A549 (cell line): ENCODE results near the gene JHY. TPM values are rescaled to one million over a fixed set of nuclear protein-coding genes. Genes with fewer than 3 reads are reported as not detected.

Source experiments
- ATAC-seq, 2 experiments: fragments of 200-7000 bp in 1 of 2; fragments of >200 bp in 1 of 2; cut with Nextera tagmentation in 1 of 2; cut with Tn5 transposase in 1 of 2; 3 replicates each; pipeline versions ENCODE4 v1.8.0 to v1.9.1; 2018 to 2020; ENCODE audit warnings: mild to moderate bottlenecking in 1 of 2, moderate library complexity in 1 of 2
- CTCF ChIA-PET: fragments of 300-600 bp; sonication (Branson Sonifier 250); formaldehyde crosslinking; extraction: SDS; loops from one replicate; lab custom pipeline; 2021; ENCODE audit warnings: antibody characterized with exemption, inconsistent platforms; lab: Yijun Ruan, JAX
- POLR2A ChIA-PET: fragments of 350-600 bp; formaldehyde crosslinking; extraction: SDS; loops from one replicate; lab custom pipeline; 2021; ENCODE audit warnings: antibody characterized with exemption, inconsistent platforms; lab: Yijun Ruan, JAX
- DNase-seq, 2 experiments: peaks; one replicate each; pipeline versions ENCODE4 v3.0.0 to v3.0.0-alpha.2; 2011 to 2016; ENCODE audit warnings: low read depth in 1 of 2, low spot score in 1 of 2
- FAIRE-seq: peaks from 2 replicates; lab custom pipeline; 2011; peaks lifted over from hg19 to GRCh38; lab: Jason Lieb, UNC
- H3K27ac ChIP-seq, 2 experiments: fragments of >200 bp; sonication (Bioruptor Twin); formaldehyde crosslinking; 3 replicates each; pipeline ENCODE4 v1.5.1; 2016 to 2017
- H3K4me1 ChIP-seq: fragments of >200 bp; sonication (Bioruptor Twin); formaldehyde crosslinking; 3 replicates; pipeline ENCODE4 v1.6.1; 2016
- H3K4me2 ChIP-seq: fragments of >200 bp; sonication (Bioruptor Twin); formaldehyde crosslinking; 3 replicates; pipeline ENCODE4 v1.6.1; 2016
- H3K4me3 ChIP-seq: fragments of >200 bp; sonication (Bioruptor Twin); formaldehyde crosslinking; 3 replicates; pipeline ENCODE4 v1.5.1; 2016
- H3K9me3 ChIP-seq: fragments of >200 bp; sonication (Bioruptor Twin); formaldehyde crosslinking; 3 replicates; pipeline ENCODE4 v1.6.1; 2016
- CBX8 ChIP-seq: fragments of 200-600 bp; sonication (generic); IDR thresholded peaks from 2 replicates; pipeline ENCODE4 v1.6.1; 2016
- CEBPB ChIP-seq, 2 experiments: fragments of >200 bp in 1 of 2; sonication (Bioruptor Twin) in 1 of 2; formaldehyde crosslinking in 1 of 2; IDR thresholded peaks; 2 replicates each; pipeline ENCODE4 v1.6.1; 2012 to 2016
- CHD4 ChIP-seq: fragments of 200-600 bp; sonication (generic); IDR thresholded peaks from 2 replicates; pipeline ENCODE4 v1.6.1; 2016; ENCODE audit warnings: antibody characterized with exemption, mild to moderate bottlenecking, borderline replicate concordance
- EHMT2 ChIP-seq: fragments of 200-600 bp; sonication (generic); IDR thresholded peaks from 2 replicates; pipeline ENCODE4 v1.6.1; 2016; ENCODE audit warnings: antibody characterized with exemption, low read depth, mild to moderate bottlenecking, moderate library complexity
- ESRRA ChIP-seq: fragments of 150-350 bp; IDR thresholded peaks from 2 replicates; pipeline ENCODE4 v1.6.1; 2014; ENCODE audit warnings: mild to moderate bottlenecking, low read length, borderline replicate concordance
- FOSB ChIP-seq: fragments of 250-450 bp; sonication (Bioruptor Pico); IDR thresholded peaks from 2 replicates; pipeline ENCODE4 v1.5.0; 2020; ENCODE audit warnings: mild to moderate bottlenecking, moderate library complexity
- FOXS1 ChIP-seq: fragments of 250-450 bp; sonication (Bioruptor Pico); IDR thresholded peaks from 2 replicates; pipeline ENCODE4 v1.5.0; 2020; ENCODE audit warnings: mild to moderate bottlenecking, moderate library complexity
- GATA3 ChIP-seq: IDR thresholded peaks from 2 replicates; pipeline ENCODE4 v1.6.1; 2012; ENCODE audit warnings: borderline replicate concordance
- KDM1A ChIP-seq: fragments of 200-600 bp; sonication (generic); IDR thresholded peaks from 2 replicates; pipeline ENCODE4 v1.6.1; 2016; ENCODE audit warnings: low read depth, mild to moderate bottlenecking
- KDM5A ChIP-seq: fragments of 200-600 bp; sonication (generic); IDR thresholded peaks from 2 replicates; pipeline ENCODE4 v1.6.1; 2016; ENCODE audit warnings: antibody characterized with exemption, mild to moderate bottlenecking
- MAX ChIP-seq: IDR thresholded peaks from 2 replicates; pipeline ENCODE4 v1.6.1; 2012
- NPAS2 ChIP-seq: fragments of 250-450 bp; sonication (Bioruptor Pico); IDR thresholded peaks from 2 replicates; pipeline ENCODE4 v1.8.0; 2022; ENCODE audit warnings: mild to moderate bottlenecking, moderate library complexity, borderline replicate concordance
- POLR2AphosphoS2 ChIP-seq: conservative IDR thresholded peaks from 2 replicates; pipeline ENCODE4 v1.6.1; 2012; ENCODE audit warnings: low read length, improper control_type of control experiment, inconsistent platforms
- SMC3 ChIP-seq: fragments of >200 bp; sonication (Bioruptor Twin); formaldehyde crosslinking; IDR thresholded peaks from 3 replicates; pipeline ENCODE4 v1.6.1; 2018; ENCODE audit warnings: inconsistent platforms
- TFCP2L1 ChIP-seq: fragments of 250-450 bp; sonication (Bioruptor Pico); IDR thresholded peaks from 2 replicates; pipeline ENCODE4 v1.5.0; 2021; ENCODE audit warnings: mild to moderate bottlenecking
- WGBS: methylation state at CpG from one replicate; pipeline ENCODE4 v1.1.6; 2017; ENCODE audit errors: missing lambda C conversion rate; 5-methylcytosine and 5-hydroxymethylcytosine counted together
- polyA plus RNA-seq, 4 experiments: library from polyadenylated mRNA; depleted of rRNA in 3 of 4; stranded (reverse); fragments of >200 nt; fragmentation: RNase III in 1 of 4; extraction: RNeasy Plus Mini Kit Qiagen cat#74134 plus additional on column Dnase treatment in 1 of 4; gene quantifications; 2 replicates in 3 of 4; 3 replicates in 1 of 4; pipeline ENCODE4 v1.2.3, GENCODE V29; 2011 to 2017
- TF ChIP-seq, protein P1 (sequence below): fragments of >200 bp; sonication (Bioruptor Twin); formaldehyde crosslinking; IDR thresholded peaks from 2 replicates; pipeline ENCODE4 v1.6.1; 2016
- TF ChIP-seq, protein P2 (sequence below): fragments of 450-650 bp; IDR thresholded peaks from 2 replicates; pipeline ENCODE4 v1.6.1; 2014; ENCODE audit warnings: antibody characterized with exemption
- TF ChIP-seq, protein P3 (sequence below): IDR thresholded peaks from 2 replicates; pipeline ENCODE4 v1.6.1; 2012
- TF ChIP-seq, protein P4 (sequence below): fragments of >200 bp; sonication (Bioruptor Twin); formaldehyde crosslinking; IDR thresholded peaks from 3 replicates; pipeline ENCODE4 v1.5.1; 2016
- TF ChIP-seq, protein P5 (sequence below): fragments of 250-450 bp; sonication (Bioruptor Pico); IDR thresholded peaks from 2 replicates; pipeline ENCODE4 v1.5.0; 2020; ENCODE audit warnings: low read depth, mild to moderate bottlenecking, moderate library complexity

The JHY gene
- polyA plus RNA-seq, 2 of the 4 experiments (the other 2 are of a cell fraction) = 3.4 to 6.9 TPM

- CTCF ChIA-PET = interaction anchor here (0.6 to 1.2 kb wide), 2 partner anchors 42 to 60 kb away, joined by 3 read pairs; no protein-coding TSS in a partner anchor
- Histone ChIP-seq H3K4me2 (no peak overlapping the region), H3K9me3 (no peaks in the 10 kb centered on the region), H3K4me1 (no peaks in the 10 kb centered on the region), H3K27ac (no peak overlapping the region), H3K4me3 (no peak overlapping the region)
- POLR2A ChIA-PET = no interaction called here
- 14% methylated on average over 36 of the region's 44 CpGs for WGBS
- DNase-seq = no peak
- no peak for FAIRE-seq
- no peak for ATAC-seq
- TF ChIP-seq KDM5A (no peak), FOXS1 (CRISPR knock-in tag) (no peak), SMC3 (no peak), NPAS2 (no peak), FOSB (CRISPR knock-in tag) (no peak), TFCP2L1 (no peak), GATA3 (no peak)
- TF ChIP-seq, protein P1, sequence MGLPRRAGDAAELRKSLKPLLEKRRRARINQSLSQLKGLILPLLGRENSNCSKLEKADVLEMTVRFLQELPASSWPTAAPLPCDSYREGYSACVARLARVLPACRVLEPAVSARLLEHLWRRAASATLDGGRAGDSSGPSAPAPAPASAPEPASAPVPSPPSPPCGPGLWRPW = no peak
- TF ChIP-seq, protein P2, sequence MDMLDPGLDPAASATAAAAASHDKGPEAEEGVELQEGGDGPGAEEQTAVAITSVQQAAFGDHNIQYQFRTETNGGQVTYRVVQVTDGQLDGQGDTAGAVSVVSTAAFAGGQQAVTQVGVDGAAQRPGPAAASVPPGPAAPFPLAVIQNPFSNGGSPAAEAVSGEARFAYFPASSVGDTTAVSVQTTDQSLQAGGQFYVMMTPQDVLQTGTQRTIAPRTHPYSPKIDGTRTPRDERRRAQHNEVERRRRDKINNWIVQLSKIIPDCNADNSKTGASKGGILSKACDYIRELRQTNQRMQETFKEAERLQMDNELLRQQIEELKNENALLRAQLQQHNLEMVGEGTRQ = no peak
- TF ChIP-seq, all 56 proteins: peak for 0
These were observed 96.7 kb downstream of the JHY start for GRCh38 chr11:122979103-122979814.

- DNase-seq (no peak), ATAC-seq (no peak), FAIRE-seq (no peak)
- WGBS = 23% methylated on average over 27 of the region's 27 CpGs
- no peak for TF ChIP-seq KDM1A
- no peak for TF ChIP-seq KDM5A
- TF ChIP-seq EHMT2 = no peak
- TF ChIP-seq, protein P3, sequence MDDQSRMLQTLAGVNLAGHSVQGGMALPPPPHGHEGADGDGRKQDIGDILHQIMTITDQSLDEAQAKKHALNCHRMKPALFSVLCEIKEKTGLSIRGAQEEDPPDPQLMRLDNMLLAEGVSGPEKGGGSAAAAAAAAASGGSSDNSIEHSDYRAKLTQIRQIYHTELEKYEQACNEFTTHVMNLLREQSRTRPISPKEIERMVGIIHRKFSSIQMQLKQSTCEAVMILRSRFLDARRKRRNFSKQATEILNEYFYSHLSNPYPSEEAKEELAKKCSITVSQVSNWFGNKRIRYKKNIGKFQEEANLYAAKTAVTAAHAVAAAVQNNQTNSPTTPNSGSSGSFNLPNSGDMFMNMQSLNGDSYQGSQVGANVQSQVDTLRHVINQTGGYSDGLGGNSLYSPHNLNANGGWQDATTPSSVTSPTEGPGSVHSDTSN = no peak
- no peak for TF ChIP-seq SMC3
- no peak for TF ChIP-seq ESRRA
- TF ChIP-seq TFCP2L1 = no peak
- TF ChIP-seq CBX8 = no peak
- TF ChIP-seq NPAS2 = no peak
- TF ChIP-seq, protein P4, sequence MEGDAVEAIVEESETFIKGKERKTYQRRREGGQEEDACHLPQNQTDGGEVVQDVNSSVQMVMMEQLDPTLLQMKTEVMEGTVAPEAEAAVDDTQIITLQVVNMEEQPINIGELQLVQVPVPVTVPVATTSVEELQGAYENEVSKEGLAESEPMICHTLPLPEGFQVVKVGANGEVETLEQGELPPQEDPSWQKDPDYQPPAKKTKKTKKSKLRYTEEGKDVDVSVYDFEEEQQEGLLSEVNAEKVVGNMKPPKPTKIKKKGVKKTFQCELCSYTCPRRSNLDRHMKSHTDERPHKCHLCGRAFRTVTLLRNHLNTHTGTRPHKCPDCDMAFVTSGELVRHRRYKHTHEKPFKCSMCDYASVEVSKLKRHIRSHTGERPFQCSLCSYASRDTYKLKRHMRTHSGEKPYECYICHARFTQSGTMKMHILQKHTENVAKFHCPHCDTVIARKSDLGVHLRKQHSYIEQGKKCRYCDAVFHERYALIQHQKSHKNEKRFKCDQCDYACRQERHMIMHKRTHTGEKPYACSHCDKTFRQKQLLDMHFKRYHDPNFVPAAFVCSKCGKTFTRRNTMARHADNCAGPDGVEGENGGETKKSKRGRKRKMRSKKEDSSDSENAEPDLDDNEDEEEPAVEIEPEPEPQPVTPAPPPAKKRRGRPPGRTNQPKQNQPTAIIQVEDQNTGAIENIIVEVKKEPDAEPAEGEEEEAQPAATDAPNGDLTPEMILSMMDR = no peak
- TF ChIP-seq, protein P5, sequence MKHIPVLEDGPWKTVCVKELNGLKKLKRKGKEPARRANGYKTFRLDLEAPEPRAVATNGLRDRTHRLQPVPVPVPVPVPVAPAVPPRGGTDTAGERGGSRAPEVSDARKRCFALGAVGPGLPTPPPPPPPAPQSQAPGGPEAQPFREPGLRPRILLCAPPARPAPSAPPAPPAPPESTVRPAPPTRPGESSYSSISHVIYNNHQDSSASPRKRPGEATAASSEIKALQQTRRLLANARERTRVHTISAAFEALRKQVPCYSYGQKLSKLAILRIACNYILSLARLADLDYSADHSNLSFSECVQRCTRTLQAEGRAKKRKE (CRISPR knock-in tag) = no peak
- no peak for TF ChIP-seq CEBPB (IDR thresholded peaks at IDR 0.05)
- no peak for TF ChIP-seq POLR2AphosphoS2
- no peak for TF ChIP-seq CHD4
- no peak for TF ChIP-seq MAX
- CTCF ChIA-PET = no interaction called here
- H3K4me3 ChIP-seq = no peak overlapping the region
- no peaks in the 10 kb centered on the region for H3K4me1 ChIP-seq
- POLR2A ChIA-PET = no interaction called here
- H3K27ac ChIP-seq = no peak overlapping the region
- no peaks in the 10 kb centered on the region for H3K9me3 ChIP-seq
- no peak overlapping the region for H3K4me2 ChIP-seq
These were observed 97.4 kb downstream of the JHY start for GRCh38 chr11:122979815-122980595.
